Myocyte (in vitro differentiated cells): Measurements from ENCODE around the gene CSNK1G1. TPM values are rescaled to one million over a fixed set of nuclear protein-coding genes. Genes with fewer than 3 reads are reported as not detected.
"Not testable (repeated sequence)": the region's sequence is repeated elsewhere in the genome, so short reads cannot be mapped to it uniquely, and the experiment has no call there.

Experiments used
- DNase-seq: peaks from one replicate; pipeline ENCODE4 v3.0.0-alpha.2; 2012; ENCODE audit warnings: low read depth
- total RNA-seq: library from RNA; depleted of rRNA; stranded (reverse); fragments of >200 nt; gene quantifications from 2 replicates; pipeline ENCODE4 v1.2.3, GENCODE V29; 2014

Gene CSNK1G1
- total RNA-seq, 1 donor from 2014 or later: 19.3 TPM

DNA sequence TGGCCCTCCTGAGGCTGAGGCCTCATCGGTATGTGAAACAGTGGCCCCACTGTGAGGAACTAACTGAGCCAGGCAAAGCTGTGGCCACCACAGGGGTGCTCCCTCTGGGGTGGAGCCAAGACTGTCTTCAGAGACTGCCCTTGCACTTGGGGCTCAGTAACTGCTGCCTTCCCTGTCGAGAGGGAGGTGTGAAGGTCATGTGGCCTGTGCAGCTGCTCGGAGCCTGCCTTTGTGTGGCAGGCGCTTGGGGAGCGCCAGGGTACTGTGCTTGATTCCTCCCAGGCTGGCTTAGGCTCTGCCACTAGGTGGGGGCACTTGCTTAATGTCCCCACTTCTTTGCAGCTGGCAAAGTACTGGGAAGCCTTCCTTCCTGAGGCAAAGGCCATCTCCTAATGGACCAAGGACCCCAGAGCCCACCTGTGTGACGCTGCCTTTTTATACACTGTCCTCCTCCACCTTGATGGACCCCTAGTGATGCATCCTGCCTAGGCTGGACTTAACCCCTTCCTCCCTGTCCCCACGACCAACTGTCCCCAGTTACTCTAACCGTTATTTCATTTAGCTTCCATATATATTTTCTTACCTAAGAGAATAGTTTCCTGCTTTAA is 218.6 kb downstream of the CSNK1G1 start:
- DNase-seq: peak; percentile 69

GRCh38 chr15:64136347-64136746 is 219.6 kb downstream of the CSNK1G1 start:
- peak; percentile 42 for DNase-seq

GRCh38 chr15:64134345-64134829 is 221.6 kb downstream of the CSNK1G1 start:
- peak; percentile 56 for DNase-seq

DNA sequence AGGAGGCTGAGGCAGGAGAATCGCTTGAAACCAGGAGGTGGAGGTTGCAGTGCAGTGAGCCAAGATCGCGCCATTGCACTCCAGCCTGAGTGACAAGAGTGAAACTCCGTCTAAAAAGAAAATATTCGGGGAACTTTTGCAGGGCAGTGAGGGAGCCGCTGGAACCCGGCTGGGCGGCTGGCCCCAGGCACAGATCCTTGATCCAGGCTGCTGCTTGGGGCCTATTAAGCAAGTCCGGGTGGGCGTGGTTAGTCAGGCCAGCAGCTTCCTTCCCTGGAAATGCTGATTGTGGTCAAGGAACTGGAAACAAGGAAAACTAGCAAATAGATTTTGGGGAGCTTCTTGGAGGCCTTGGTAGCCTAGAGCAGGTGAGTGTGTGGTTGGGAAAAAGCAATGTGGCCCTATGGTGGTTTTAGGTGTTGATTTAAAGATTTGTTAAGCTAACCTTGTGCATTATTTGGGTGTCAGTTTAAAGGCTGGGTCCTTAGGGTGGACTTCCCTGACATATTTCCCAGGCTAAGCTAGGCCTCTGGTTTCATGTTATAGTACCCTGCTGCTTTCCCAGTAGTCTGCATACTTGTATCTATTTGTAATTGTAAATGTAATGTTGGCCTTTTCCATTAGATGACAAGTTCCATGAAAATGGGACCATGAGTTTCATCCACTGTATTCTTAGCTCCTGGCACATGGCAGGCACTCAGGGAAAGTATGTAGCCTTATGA is 222.2 kb downstream of the CSNK1G1 start:
- DNase-seq: no peak

DNA sequence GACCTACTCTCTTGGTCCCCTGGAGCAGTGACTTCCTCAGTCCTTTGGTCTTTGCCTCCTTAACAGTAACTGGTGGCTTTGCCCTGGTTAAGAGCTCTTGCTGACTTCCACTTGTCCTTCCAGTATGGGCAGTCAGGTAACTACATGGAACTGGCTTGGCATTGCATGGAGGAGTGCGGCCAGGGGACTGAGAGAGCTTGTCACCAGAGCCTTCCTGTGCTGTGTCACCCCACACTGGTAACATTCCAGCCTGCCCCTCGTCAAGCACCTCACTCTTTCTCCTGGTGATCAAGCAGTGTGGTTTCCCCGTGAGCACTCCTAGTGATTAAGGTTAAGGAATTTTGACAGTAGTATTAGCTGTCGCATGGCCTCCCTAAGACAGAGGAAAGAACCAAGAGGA is 223.8 kb downstream of the CSNK1G1 start:
- DNase-seq: no peak

DNA sequence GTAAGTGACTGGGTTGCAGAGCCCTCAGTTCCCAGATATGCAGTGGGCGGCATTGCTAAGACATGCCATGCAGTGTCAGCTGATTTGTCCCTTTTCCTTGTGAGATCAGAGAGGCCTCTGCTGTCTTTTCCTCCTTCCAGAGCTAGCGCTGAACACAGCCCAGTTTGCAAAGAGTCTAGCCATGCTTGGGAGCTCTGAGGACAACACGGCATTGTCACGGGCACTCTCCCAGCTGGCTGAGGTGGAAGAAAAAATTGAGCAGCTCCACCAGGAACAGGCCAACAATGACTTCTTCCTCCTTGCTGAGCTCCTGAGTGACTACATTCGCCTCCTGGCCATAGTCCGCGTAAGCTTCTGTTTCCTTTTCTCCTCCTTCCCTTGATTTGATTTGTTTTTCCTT is 224.4 kb downstream of the CSNK1G1 start:
- DNase-seq: no peak

DNA sequence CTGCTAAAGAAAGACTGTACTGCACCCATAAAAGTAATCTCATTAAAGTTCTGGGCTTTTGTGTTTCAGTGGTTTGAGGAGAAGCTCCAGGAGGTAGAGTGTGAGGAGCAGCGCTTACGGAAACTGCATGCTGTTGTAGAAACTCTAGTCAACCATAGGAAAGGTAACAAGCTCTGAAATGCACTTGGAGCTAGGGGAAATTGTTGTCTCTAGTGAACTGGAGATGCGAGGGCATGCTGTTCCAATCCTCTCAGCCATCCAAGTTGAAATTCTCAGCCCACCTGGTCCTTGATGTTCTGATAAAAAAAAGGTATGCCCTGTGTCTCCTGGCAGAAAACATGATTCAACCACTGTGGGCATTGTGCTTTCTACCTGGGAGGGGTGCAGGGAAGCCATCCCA is 225.8 kb downstream of the CSNK1G1 start:
- DNase-seq: no peak

- no peak for DNase-seq
Observed at GRCh38 chr15:64127521-64128270, 228.3 kb downstream of the CSNK1G1 start.

DNA sequence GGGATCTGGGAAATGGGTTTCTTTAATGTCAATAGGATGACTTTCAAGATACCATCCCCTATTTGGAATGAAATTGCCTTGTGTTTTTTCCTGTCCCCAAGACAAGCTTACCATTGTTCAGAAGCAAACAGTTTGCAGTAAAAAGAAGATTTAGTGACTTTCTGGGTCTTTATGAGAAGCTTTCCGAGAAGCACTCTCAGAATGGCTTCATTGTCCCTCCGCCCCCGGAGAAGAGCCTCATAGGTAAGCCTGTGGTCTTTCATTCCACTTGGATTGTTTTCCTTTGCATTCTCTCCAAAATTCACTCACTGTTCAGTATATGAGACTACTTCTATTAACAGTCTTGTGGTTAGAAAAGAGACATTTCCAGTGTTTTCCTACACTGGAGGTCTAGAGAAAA is 230.0 kb downstream of the CSNK1G1 start:
- DNase-seq: no peak

DNA sequence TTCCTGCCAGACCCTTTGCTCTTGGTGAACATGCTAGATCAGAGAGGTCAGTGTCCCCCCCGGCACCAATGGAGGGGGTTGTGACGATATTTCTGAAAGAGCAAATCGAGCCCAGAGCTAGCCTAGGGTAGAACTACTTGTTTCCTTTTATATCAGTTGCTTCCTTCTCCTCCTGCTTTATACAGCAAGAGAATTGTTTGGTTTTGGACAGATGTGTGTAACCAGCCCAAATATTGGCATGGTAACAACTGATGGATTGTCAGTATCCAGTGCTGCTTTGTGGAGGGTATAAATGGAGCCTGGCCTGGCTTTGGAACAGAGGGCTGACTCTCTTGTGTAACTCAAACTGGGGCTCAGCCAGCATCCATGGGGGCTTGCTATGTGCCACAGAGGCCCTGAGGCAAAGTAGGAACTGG is 233.0 kb downstream of the CSNK1G1 start:
- DNase-seq: no peak

DNA sequence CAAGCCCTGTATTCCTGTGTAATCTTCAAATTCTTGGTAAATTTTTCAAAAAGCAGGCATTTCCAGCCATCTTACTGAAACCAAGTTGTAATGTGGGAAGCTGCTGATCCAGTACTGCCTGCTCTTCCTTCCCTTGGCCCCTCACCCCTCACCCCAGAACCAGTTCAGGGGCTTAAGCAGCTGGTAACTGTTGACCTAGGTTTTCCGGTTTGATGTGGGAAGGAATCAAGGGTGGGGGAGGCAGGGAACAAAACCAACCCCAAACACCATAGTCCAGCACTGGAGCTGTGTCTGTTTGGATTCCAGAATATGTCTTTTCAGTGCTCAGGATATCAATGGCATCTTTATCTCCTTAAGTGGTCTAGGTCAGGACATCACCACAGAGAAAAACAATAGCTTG is 233.5 kb downstream of the CSNK1G1 start:
- DNase-seq: no peak

GRCh38 chr15:64121614-64122013 is 234.4 kb downstream of the CSNK1G1 start:
- DNase-seq: no peak

GRCh38 chr15:64120322-64120721 is 235.7 kb downstream of the CSNK1G1 start:
- DNase-seq: not testable (repeated sequence)

GRCh38 chr15:64117759-64118487 is 238.1 kb downstream of the CSNK1G1 start:
- no peak for DNase-seq

Other genes with a start within 250 kb of the CSNK1G1 start
- 0.16 TPM in 1 of 2 replicates, not detected in the other for gene SNX22, start 204.4 kb downstream of the CSNK1G1 start, total RNA-seq
- gene PPIB, start 193.2 kb downstream of the CSNK1G1 start, total RNA-seq: 215 and 241 TPM in 2 replicates
- 2.7 and 4.9 TPM in 2 replicates for gene PCLAF, start 25.3 kb upstream of the CSNK1G1 start, total RNA-seq
- 6.3 and 8.3 TPM in 2 replicates for gene TRIP4, start 31.7 kb upstream of the CSNK1G1 start, total RNA-seq
- gene ZNF609, start 104.4 kb upstream of the CSNK1G1 start, total RNA-seq: 16.2 and 16.6 TPM in 2 replicates